ENCODE measurements around the gene GPR83. TPM values are rescaled to one million over a fixed set of nuclear protein-coding genes. Genes with fewer than 3 reads are reported as not detected.

Gene GPR83
- 0.05 to 0.07 TPM (median 0.06 TPM) in 5 replicates for total RNA-seq (2022; extraction: Qiagen RNA extraction)

DNA sequence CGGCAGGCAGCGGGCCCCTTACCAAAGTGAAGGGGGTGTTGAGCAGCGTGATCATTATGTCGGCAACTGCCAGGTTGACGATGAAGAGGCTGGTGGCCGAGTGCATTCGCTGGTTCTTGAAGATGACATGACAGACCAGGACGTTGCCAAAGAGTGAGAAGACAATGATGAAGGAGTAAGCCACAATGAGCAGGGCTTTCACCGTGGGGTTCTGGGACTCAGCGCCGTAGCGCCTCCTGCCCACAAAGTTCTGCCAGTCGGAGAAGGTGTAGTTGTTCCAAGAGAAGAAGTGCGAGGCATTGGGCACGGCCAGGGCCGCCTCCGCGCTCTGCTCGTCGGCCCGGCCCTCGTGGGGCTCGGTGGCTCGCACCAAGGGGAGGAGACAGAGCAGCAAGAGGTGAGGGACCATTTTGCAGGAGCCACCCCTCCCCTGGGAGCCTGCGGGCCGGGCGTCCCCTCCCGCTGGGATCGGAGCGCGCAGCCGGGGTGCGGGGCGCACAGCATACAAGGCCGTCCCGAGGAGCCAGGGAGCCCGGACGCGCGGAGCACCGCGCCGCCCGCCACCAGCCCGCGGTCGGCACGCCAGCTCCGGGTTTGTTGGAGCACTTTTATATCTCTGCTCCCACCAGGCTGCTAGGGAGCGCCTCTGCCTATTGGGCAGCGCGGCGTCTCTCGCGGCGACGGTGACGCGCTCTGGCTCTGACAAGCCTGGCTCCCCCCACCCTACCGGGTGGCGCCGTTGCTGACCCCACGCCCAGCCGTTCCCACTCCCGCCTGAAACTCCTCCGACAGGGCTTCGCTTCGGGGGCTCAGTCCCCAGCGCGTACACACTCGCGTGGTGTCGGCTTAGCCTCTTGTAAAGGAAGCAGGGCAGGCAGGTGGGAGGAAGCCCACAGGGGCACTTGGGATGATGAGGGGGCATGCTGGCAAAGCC, at the start of gene GPR83:
Gene GPR83 (minus strand): TSS at position 581 of the 934 bp plus-strand sequence. CDS start 172 bp downstream, at position 409.

Other genes starting within 250 kb of the GPR83 start
- not detected in 5 replicates for gene IZUMO1R, start 96.8 kb downstream of the GPR83 start, total RNA-seq (2022; extraction: Qiagen RNA extraction)
- gene MRE11, start 92.4 kb upstream of the GPR83 start, total RNA-seq (2022; extraction: Qiagen RNA extraction): 12.1 to 15.9 TPM (median 14.6 TPM) in 5 replicates
- 5.8 to 6.7 TPM (median 6.0 TPM) in 5 replicates for gene ANKRD49, start 92.6 kb upstream of the GPR83 start, total RNA-seq (2022; extraction: Qiagen RNA extraction)
- gene C11orf97, start 111.0 kb upstream of the GPR83 start, total RNA-seq (2022; extraction: Qiagen RNA extraction): not detected in 5 replicates
- 2.0 to 2.9 TPM (median 2.5 TPM) in 5 replicates for gene FUT4, start 142.5 kb upstream of the GPR83 start, total RNA-seq (2022; extraction: Qiagen RNA extraction)
- gene PIWIL4, start 165.9 kb upstream of the GPR83 start, total RNA-seq (2022; extraction: Qiagen RNA extraction): 0.19 to 0.40 TPM (median 0.29 TPM) in 5 replicates

All from A549 treated with Mapracorat at 1 μM for 4 hours (cell line).